SU-DHL-6 (cell line): Measurements from ENCODE around the gene NRG3.

Experiments
- CTCF ChIP-seq: fragments of 200-600 bp; sonication (generic); IDR thresholded peaks from one replicate; pipeline ENCODE4 v1.5.1; 2017; ENCODE audit warnings: antibody characterized with exemption, mild to moderate bottlenecking, low read length, moderate library complexity; ENCODE audit not compliant: insufficient read depth, poor library complexity, severe bottlenecking
- EZH2phosphoT487 ChIP-seq: fragments of 200-600 bp; sonication (generic), shearing (Covaris generic); conservative IDR thresholded peaks from 2 replicates; pipeline ENCODE4 v1.6.1; 2018; ENCODE audit warnings: mild to moderate bottlenecking, antibody characterized with exemption, low read length, moderate library complexity, mixed read lengths

GRCh38 chr10:82889728-82890127 is 1014.7 kb downstream of the NRG3 start:
- no peak for TF ChIP-seq CTCF
- TF ChIP-seq EZH2phosphoT487: no peak
